Lower leg skin (tissue), 4 donors: Measurements from ENCODE around the gene C5orf46. TPM values are rescaled to one million over a fixed set of nuclear protein-coding genes. Genes with fewer than 3 reads are reported as not detected.

Experiments used
- DNase-seq, 2 donors: peaks; one replicate each; pipeline ENCODE4 v3.0.0-alpha.2; 2019; ENCODE audit warnings: low spot score in 2 of 2
- H3K4me3 ChIP-seq: fragments of 200-600 bp; sonication (generic); 2 replicates; pipeline ENCODE4 v1.5.1; 2017; ENCODE audit warnings: mild to moderate bottlenecking, low read depth; ENCODE audit not compliant: poor library complexity, severe bottlenecking
- POLR2A ChIP-seq, 2 donors: fragments of 450-650 bp; IDR thresholded peaks; one replicate each; pipeline ENCODE4 v1.6.1; 2016 to 2017; ENCODE audit warnings: antibody characterized with exemption in 2 of 2, mild to moderate bottlenecking in 1 of 2, moderate library complexity in 1 of 2
- WGBS, 2 donors: methylation state at CpG; one replicate each; pipeline ENCODE4 v1.1.5; 2018; 5-methylcytosine and 5-hydroxymethylcytosine counted together
- intact Hi-C: fragments of 100-400 bp; cut with DNase I; formaldehyde crosslinking; loops from one replicate; pipeline ENCODE4 v1.15.0; 2023; ENCODE audit warnings: low total_unique reads
- total RNA-seq, 4 donors: library from RNA; depleted of rRNA; stranded (reverse); fragments of >200 nt; gene quantifications; one replicate each; pipeline ENCODE4 v1.1.0, GENCODE V29; 2016
- TF ChIP-seq, protein P1 (sequence below), 3 donors: fragments of 450-650 bp; IDR thresholded peaks; one replicate each; pipeline ENCODE4 v1.5.1; 2016; ENCODE audit warnings: antibody characterized with exemption in 3 of 3, mild to moderate bottlenecking in 3 of 3, moderate library complexity in 2 of 3

The C5orf46 gene
- total RNA-seq, 4 donors from 2014 or later: 45.6 to 201 (median 139) TPM

DNA sequence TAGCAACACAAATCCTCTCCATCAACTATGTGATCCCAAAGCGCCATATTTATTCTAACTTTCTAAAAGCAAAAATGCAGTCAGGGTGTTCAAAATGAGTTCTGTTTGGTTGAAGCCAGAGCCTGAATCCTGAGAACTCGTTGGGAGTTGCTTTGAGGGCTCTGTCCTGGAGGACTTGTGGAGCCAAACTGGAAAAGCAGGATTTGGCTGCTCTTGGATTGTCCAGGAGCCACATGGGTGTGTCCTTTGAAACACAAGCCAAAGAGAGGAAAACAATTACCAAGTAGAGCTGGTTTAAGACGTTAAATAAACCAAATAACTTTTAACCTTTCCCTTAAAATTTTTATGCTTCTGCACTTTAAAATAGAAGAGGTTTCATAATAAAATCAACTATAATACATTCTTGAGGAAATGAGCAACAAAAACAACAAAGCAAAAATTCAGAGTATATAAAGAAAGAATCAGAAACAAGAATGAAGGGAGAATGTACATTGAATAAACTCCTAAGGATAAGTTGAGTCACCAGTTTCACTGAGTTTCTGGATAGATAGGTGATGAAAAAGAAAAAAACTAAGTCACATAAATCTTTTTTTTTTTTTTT is 13.5 kb downstream of the C5orf46 start:
- H3K4me3 ChIP-seq: no peak overlapping the region
- peak in 1 of 2 donors; percentile 33 for DNase-seq
- no peak for TF ChIP-seq POLR2A (IDR thresholded peaks at IDR 0.05)
- TF ChIP-seq, protein P1, sequence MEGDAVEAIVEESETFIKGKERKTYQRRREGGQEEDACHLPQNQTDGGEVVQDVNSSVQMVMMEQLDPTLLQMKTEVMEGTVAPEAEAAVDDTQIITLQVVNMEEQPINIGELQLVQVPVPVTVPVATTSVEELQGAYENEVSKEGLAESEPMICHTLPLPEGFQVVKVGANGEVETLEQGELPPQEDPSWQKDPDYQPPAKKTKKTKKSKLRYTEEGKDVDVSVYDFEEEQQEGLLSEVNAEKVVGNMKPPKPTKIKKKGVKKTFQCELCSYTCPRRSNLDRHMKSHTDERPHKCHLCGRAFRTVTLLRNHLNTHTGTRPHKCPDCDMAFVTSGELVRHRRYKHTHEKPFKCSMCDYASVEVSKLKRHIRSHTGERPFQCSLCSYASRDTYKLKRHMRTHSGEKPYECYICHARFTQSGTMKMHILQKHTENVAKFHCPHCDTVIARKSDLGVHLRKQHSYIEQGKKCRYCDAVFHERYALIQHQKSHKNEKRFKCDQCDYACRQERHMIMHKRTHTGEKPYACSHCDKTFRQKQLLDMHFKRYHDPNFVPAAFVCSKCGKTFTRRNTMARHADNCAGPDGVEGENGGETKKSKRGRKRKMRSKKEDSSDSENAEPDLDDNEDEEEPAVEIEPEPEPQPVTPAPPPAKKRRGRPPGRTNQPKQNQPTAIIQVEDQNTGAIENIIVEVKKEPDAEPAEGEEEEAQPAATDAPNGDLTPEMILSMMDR (IDR thresholded peaks at IDR 0.05): no peak
- intact Hi-C loops: no loop called here
- 40 to 45% methylated on average over 3 of the region's 3 CpGs for WGBS, 2 donors

DNA sequence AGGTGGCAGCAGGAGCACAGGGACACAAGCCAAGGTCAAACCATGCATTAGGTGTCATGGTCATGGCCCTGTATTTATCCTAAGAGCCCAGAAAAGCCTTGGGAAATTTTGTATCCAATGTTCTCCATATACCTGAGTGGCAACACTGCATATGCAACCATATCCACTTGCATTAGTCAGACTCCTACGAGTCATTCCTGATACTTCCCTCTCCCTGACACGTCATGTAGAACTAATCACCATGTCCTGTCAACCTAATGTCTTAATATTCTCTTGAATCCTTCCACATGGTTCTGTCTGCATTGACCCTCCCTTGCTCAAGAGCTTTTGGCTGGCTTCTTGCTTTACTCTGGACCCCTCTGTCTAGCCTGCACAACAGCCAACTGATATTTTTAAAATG is 18.4 kb downstream of the C5orf46 start:
- intact Hi-C loops: loop anchor here (10.0 kb wide), 1 partner anchor 47 kb away; no protein-coding TSS in a partner anchor
- 54 to 70% methylated on average over 2 of the region's 2 CpGs for WGBS, 2 donors
- DNase-seq: no peak
- no peak overlapping the region for H3K4me3 ChIP-seq
- no peak for TF ChIP-seq POLR2A (IDR thresholded peaks at IDR 0.05)
- TF ChIP-seq, protein P1 (IDR thresholded peaks at IDR 0.05): no peak

DNA sequence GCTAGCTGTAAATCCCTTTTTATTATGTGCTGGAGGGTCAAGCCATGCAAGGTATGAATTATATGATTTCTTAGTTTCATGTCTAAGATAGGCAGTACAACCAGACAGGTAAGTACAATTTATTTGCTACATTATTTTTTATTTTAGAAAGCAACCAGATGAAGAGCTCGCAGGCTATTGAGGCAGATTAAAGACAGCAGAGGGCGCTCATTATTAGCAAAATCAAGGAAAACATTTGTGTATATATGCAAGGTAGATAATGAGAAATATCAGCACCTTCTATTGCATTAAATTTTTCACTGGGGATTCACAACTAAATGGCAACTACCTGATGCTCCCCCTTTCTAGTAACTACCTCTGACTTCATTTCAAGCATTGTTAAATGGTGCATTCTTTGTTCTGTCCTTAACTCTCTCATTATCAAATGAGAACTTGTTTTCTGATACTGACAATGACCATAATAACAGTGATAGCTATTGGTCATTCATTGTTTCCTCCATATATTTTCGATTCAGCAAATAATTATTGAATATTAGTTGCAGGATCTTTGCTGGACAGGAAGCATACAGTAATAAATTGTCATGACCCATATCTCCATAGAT is 19.2 kb downstream of the C5orf46 start:
- no peak overlapping the region for H3K4me3 ChIP-seq
- DNase-seq: no peak
- intact Hi-C loops: loop anchor here (10.0 kb wide), 1 partner anchor 48 kb away; no protein-coding TSS in a partner anchor
- 4 to 11% methylated on average over 3 of the region's 3 CpGs for WGBS, 2 donors
- TF ChIP-seq, protein P1 (IDR thresholded peaks at IDR 0.05): no peak
- no peak for TF ChIP-seq POLR2A (IDR thresholded peaks at IDR 0.05)

DNA sequence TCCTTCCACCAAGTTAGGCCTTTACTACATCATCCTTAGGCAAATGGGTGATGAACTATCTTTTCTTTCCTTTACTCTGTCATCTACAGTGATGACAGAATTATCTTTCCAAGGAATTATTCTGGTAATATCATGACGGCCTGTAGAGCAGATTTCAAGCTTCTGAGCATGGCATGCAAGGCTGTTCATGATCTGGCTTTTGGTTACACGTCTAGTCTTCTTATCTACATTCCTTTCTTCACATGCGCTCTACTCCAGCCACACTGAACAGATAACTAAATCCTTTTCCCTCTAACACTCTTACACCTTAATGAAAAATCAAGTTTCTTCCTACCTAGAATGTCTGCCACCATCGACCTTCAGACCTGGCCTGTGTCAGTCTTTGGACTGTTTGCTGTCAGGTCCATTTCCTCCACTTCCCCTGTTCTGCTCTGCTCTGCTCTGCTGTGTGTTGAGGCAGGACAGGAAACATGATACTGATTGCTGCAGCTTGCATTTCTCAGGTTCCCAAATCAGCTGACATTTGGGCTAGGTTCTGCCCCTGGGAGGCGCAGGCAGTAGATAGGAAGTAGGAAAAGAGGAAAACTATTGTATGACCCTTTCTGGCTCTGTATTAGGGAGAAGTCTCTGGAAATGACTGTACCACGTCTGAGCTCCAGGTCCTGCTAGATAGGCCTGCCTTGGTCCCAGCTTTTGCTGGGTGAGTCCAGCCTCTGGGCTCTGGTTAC is 23.6 kb downstream of the C5orf46 start:
- TF ChIP-seq POLR2A (IDR thresholded peaks at IDR 0.05): no peak
- TF ChIP-seq, protein P1 (IDR thresholded peaks at IDR 0.05): no peak
- WGBS, 2 donors: 62 to 77% methylated on average over 6 of the region's 6 CpGs
- H3K4me3 ChIP-seq: no peak overlapping the region
- intact Hi-C loops: loop anchor here (10.0 kb wide), 1 partner anchor 52 kb away; no protein-coding TSS in a partner anchor
- no peak for DNase-seq

DNA sequence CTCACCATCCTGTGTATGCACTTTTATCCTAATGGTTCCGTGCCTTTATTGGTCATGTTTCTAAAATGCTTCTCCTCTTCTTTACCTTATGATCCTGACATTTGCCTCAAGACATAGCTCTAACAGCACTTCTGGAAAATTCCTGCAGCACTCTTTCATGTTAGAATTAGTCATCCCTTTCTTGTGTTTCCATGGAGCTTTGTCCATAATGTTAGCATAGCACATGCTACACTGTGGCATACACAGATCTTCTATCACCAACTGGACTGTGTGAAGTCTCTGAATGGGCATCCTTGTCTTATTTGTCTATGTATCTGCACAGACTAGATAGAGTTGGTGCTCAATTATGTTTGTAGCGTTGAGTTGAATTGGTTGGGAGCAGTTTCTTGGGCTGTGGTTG is 25.9 kb downstream of the C5orf46 start:
- TF ChIP-seq, protein P1 (IDR thresholded peaks at IDR 0.05): no peak
- TF ChIP-seq POLR2A (IDR thresholded peaks at IDR 0.05): no peak
- intact Hi-C loops: loop anchor here (10.0 kb wide), 1 partner anchor 54 kb away; no protein-coding TSS in a partner anchor
- 78 to 80% methylated on average over 2 of the region's 2 CpGs for WGBS, 2 donors
- H3K4me3 ChIP-seq: no peak overlapping the region
- DNase-seq: no peak
